ENCODE results near the gene TM9SF2.
"Not testable (repeated sequence)": the region's sequence is repeated elsewhere in the genome, so short reads cannot be mapped to it uniquely, and the experiment has no call there.

Gene TM9SF2

GRCh38 chr13:99542788-99543406 lies 41.6 kb downstream of the TM9SF2 start:
- no peak for DNase-seq

- DNase-seq, result no peak
Measured at GRCh38 chr13:99545361-99545760, 44.1 kb downstream of the TM9SF2 start.

- DNase-seq, result no peak
Measured at GRCh38 chr13:99545979-99546378, 44.7 kb downstream of the TM9SF2 start.

GRCh38 chr13:99546878-99547277 lies 45.6 kb downstream of the TM9SF2 start:
- DNase-seq, result no peak

DNA sequence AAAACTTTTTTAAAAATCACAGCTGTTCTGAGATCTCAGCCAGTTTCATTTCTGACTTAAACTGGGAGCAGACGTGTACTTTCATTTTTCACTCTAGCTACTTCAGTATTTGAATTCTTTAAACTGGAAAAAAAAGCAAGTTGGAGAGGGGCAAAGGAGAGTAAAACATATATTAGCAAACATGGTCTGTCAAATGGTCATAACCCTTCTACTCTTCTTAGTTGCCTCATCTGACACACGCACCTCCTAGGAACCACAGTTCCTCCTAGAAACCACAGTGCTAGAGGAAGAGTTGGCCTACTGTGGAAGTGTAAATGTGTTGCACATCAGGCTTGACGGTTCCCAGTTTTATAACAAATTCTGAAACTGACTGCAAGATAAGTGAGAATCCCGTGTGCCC lies 47.2 kb downstream of the TM9SF2 start:
- no peak for DNase-seq

DNA sequence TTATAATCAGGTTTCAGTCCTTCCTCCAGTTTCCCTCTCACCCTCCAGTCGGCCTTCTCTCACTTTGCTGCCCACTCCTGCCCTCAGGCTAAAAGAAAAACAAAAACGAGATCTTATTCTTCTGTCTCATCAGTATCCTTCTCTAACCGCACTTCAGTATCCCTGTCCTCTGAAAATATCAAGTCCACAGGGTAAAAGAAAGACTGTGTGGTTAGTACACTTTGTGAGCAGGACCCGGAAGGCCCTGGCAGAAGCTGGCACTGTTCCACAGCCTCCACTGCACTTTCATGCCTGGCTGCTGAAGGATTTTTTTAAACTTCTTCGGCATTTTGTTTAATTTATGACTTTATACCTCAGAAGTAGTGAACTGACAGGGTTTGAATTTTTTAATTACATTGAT lies 51.8 kb downstream of the TM9SF2 start:
- DNase-seq, result no peak

- no peak for DNase-seq
Measured at GRCh38 chr13:99555149-99555548, 53.9 kb downstream of the TM9SF2 start.

- no peak for DNase-seq
Measured at GRCh38 chr13:99556867-99557443, 55.7 kb downstream of the TM9SF2 start.

GRCh38 chr13:99558570-99559180 lies 57.4 kb downstream of the TM9SF2 start:
- no peak for DNase-seq

DNA sequence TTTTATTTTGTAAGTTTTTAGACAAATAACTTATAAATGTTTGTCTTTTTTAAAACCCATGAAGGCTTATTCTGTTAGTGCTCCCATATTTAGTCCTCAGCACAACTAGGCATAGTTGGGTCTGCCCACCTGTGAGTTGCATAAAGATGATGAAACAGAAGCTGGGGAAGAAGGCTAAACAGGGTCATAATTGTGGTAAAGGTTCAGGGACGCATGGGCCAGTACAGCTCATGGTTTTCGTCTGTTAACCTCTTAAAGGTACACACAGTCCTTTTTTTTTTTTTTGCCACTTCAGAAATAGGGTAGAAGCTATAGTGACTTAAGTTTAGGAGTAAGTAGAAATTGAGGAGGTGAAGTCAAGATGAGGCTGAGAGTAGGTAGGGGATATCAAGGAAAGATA lies 58.3 kb downstream of the TM9SF2 start:
- DNase-seq, result no peak

DNA sequence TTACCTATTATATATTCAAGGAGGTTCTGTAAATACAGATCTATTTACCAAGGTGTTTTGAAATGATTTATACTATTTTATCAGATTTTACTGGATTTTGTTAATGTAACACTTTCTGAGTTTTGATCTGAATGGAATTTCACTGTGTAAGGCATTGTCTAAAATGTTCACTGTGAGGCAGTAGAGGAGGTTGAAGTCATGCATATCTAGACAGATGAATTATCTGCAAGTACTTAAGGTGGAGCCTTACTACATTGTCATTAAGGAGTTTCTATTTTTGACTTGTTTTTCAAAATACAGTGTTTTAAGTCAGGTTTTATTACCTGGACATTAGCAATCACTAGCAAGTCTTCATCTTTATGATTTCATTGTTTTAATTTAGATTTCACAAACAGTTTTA lies 62.1 kb downstream of the TM9SF2 start:
- DNase-seq, result no peak

DNA sequence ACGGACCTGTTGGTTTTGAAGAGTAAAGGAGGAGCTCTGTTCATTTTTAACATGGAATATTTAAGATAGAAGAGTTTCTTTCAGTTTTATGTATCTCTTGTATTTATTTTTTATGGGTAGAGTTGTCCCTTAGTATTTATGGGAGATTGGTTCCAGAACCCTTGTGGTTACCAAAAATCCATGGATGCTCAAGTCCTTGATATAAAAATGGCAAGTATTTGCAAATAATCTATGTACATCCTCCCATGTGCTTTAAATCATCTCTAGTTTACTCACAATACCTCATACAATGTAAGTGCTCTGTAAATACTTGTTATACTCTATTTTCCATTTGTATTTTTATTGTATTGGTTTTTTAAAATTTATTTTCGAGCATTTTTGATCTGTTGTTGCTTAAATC lies 63.1 kb downstream of the TM9SF2 start:
- no peak for DNase-seq

DNA sequence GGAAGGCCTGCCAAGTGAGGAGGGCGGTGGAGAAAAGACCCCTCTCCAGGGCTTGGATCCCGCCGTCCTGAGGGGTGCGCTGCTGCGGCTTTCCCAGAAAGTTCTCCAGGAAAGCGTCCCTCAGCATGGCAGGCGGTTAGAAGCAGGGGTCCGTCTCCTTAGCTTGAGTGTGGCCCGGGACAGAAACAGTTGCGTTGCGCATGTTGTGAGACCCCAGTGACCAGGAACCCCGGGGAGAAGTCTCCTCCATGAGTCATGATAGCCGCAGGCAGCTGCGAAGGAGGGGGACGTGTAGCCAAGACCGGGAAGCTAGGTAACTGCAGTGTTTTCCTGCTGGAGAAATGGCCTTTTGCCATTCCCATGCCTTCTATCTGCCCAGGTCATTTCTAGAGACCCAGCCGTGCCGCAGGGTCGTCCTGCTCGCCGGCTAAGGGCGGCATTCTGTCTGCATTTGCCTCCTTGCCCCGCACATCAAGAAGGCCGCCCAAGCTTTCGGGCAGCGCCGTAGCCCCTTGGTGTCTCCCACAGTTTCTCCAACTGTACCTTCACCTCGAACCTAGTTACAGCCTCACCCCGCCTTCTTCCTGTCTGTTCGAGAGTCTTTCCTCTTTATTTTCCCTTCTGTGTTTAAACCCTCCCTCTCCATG lies 64.3 kb downstream of the TM9SF2 start:
- no peak for DNase-seq

GRCh38 chr13:99566125-99567083 lies 65.1 kb downstream of the TM9SF2 start:
- no peak for DNase-seq

GRCh38 chr13:99568901-99569300 lies 67.6 kb downstream of the TM9SF2 start:
- DNase-seq, result not testable (repeated sequence)

DNA sequence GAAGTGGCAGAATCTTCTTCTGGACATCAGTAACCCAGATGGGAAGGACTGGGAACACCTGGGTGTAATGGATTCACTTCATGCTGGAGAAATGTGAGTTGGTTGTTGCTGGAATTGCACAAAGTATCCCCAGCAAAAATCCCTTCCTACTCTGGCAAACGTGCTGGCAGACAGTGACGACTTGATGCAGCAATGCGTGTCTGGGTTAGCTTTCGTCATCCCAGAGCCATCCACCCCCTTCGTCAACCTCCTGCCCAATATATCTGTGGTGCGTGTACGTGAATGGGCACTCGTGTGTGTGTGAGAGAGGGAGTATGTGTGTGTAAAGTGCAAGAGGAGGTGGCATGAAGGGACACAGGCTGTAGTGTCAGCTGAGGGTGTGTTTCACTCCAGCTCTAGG lies 70.9 kb downstream of the TM9SF2 start:
- DNase-seq, result no peak

- DNase-seq, result no peak
Measured at GRCh38 chr13:99572921-99573320, 71.6 kb downstream of the TM9SF2 start.

DNA sequence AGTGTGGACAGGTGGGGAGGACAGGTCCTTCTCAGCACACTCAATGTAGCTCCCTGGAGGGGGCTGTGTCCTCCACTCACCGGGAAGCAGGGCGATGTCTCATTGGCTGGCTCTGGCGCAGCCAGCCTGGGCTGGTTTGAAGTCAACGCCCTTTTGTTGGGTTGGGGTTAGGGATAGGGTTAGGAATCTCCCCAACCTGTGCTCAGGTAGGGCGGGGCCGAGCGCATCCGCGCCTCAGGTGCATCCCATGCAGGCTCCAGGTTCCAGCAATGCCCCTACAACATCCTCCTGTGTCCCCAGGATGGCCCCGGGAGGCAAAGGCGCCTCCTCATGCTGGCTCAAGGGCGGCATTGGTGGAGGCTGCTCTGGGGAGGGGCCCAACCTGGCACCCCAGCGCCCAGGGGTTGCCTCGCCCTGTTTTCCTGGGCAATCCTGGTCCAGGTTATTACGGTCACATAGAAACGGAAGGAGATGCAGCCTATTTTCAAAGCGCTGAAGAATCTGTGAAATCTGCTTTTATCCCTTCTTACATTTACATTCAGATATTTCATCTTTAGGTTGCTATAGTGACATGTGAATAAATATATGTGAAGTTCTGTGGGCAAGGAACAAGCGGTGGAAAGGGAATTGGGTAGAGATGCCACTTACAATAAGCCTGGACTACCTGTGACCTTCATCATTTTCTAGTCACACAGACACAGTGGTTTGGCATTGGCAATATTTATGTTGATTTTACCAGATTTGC lies 74.3 kb downstream of the TM9SF2 start:
- no peak for DNase-seq

DNA sequence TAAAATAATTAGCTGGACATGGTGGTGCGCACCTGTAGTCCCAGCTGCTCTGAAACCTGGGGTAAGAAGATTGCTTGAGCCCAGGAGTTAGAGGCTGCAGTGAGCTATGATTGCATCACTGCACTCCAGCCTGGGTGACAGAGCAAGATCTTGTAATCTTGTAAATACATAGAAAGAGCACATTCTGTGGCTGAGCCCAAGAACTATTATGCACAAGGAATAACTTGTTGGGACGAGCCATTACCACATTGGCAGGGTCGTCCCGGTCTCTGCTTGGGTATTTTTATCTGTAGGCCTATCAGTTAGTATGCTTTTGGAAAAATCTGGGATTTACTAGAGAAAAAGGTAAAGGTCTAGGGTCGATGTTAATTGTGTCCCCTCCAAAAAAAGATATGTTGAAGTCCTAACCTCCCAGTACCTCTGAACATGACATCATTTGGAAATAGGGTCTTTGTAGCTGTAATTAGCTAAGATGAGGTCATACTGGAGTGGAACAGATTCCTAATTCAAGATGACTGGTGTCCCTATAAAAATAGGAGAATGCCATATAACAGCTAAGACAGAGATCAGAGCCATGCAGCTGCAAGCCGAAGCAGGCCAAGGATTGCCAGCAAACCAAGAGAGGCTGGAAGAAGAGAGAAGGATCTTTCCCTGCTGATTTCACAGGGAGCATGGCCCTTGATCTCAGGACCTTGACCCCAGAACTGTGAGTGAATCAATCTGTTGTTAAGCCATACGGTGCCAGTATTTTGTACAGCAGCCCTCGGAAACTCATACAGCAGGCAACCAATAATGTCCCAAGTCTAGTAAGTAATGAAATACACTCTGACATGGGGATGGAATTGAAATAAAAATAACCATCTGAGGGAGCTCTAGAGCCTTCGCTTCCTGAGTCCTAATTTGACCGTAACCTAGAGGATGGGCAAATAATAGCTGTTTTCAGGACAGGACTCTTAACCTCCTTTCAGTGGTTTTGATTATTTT lies 77.0 kb downstream of the TM9SF2 start:
- DNase-seq, result peak; percentile 58

DNA sequence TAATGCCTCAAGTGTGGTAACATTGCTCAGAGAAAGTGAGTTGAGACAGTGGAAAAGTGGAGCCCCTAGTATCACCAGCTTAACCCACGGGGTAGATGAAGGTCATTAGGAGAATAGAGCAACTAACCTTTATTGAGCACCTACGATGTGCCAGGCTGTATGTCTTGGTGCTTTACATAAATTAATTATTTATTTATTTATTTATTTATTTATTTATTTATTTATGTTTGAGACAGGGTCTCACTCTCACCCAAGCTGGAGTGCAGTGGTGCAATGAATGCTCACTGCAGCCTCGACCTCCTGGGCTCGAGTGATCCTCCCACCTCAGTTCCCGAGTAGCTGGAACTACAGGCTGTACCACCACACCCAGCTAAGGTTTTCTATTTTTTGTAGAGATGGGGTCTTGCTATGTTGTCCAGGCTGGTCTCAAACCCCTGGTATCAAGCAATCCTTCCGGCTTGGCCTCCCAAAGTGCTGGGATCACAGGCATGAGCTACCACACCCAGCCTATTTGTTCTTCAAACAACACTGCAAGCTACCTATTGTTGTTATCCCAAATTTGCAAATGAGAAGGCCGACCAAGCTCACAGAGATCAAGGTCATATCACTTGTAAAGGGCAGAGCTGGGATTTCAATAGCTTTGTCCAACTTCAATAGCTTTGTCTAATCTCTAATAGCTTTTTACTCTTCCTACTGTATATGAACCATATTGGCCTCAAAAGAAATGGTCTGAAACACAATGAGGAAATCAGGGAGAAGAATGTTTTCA lies 79.4 kb downstream of the TM9SF2 start:
- DNase-seq, result no peak

All from OCI-M1 (cell line).